ENCODE data around the gene PYY. TPM values are rescaled to one million over a fixed set of nuclear protein-coding genes. Genes with fewer than 3 reads are reported as not detected.

The PYY gene
- total and polyA plus RNA-seq, 4 donors, result 0.05 to 0.25 TPM; not detected in 2

DNA sequence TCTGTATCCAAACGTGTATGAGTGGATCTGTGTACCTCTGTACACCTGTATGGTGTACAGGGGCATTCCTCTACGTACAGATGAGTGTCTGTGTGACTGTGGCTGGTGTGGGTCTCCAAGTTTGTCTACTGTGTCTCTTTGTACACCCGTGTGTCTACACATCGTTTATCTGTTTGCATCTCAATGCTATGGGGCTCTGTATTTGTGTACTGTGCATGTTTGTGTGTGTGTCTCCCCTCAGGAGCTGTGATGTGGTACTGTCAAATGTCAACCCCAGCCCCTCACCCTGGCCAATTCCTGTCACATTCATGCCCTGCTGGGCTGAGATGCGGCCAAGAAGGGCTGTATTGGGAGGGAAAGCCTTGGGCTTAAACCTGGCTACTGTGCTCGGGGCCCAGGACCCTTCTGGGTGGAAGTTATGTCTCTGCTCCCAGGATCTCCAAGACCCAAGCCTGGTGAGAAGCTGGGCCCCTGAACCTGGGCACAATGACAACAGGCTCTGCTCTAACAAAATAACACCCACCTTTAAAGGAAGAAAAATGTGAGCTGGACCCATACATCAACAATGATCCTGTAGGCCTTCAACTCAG is 47.2 kb upstream of the PYY start:
- TF ChIP-seq, protein P1, sequence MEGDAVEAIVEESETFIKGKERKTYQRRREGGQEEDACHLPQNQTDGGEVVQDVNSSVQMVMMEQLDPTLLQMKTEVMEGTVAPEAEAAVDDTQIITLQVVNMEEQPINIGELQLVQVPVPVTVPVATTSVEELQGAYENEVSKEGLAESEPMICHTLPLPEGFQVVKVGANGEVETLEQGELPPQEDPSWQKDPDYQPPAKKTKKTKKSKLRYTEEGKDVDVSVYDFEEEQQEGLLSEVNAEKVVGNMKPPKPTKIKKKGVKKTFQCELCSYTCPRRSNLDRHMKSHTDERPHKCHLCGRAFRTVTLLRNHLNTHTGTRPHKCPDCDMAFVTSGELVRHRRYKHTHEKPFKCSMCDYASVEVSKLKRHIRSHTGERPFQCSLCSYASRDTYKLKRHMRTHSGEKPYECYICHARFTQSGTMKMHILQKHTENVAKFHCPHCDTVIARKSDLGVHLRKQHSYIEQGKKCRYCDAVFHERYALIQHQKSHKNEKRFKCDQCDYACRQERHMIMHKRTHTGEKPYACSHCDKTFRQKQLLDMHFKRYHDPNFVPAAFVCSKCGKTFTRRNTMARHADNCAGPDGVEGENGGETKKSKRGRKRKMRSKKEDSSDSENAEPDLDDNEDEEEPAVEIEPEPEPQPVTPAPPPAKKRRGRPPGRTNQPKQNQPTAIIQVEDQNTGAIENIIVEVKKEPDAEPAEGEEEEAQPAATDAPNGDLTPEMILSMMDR (IDR thresholded peaks at IDR 0.05; ENCODE audit: control extremely low read depth, extremely low read depth), result no peak
- WGBS, 2 donors, result 84 to 85% methylated on average over 6 of the region's 6 CpGs
- no peak for ATAC-seq (ENCODE audit: insufficient read depth, low FRiP score)

DNA sequence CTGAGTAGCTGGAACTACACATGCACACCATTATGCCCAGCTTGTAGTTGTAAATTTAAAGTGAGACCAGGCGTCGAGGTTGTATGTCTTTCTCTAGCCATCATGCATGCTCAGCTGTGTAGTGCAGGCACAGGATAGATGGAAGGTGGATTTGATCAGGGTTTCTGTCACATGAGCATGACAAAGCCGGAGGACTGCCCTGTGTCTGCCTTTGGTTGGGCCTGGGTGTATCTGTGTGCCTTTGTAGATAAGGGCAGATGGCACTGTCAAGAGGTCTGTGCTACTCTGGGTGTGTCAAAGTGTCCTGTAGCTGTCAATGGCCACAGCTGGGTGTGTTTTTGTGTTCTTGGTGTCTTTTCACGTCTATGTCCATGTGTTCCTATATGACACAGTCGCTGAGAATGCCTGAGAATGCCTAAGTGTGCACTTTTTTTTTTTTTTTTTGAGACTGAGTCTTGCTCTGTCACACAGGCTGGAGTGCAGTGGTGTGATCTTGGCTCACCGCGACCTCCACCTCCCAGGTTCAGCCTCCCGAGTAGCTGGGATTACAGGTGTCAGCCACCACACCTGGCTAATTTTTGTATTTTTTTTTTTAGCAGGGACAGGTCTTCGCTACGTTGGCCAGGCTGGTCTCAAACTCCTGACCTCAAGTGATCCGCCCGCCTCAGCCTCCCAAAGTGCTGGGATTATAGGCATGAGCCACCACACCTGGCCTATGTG is 46.6 kb upstream of the PYY start:
- H3K9me3 ChIP-seq (ENCODE audit: control insufficient read depth in 4 of 4, insufficient read depth in 3 of 4, low read length in 3 of 4), result no peaks in the 10 kb centered on the region
- no peak for ATAC-seq (ENCODE audit: insufficient read depth, low FRiP score)
- H3K27me3 ChIP-seq (ENCODE audit: control insufficient read depth in 3 of 3, insufficient read depth in 3 of 3, low read length in 2 of 3), result peaks cover 0 to 30% (median 21%) of the 10 kb centered on the region in 3 donors
- no peak overlapping the region for H3K9ac ChIP-seq (ENCODE audit: insufficient read depth in 1 of 2, low read length in 2 of 2)
- WGBS, 2 donors, result 92 to 93% methylated on average over 12 of the region's 12 CpGs
- no peak overlapping the region for H3K27ac ChIP-seq (ENCODE audit: low read depth in 1 of 2, low read length in 1 of 2)
- no peak for DNase-seq
- no peaks in the 10 kb centered on the region for H3K36me3 ChIP-seq (ENCODE audit: control insufficient read depth in 4 of 4, insufficient read depth in 4 of 4, low read length in 4 of 4)
- no peak overlapping the region for H3K4me3 ChIP-seq
- H3K4me1 ChIP-seq (ENCODE audit: control insufficient read depth in 5 of 5, insufficient read depth in 5 of 5, low read length in 5 of 5), result peaks cover 0 to 9% (median 0%) of the 10 kb centered on the region in 5 donors
- TF ChIP-seq, protein P1 (IDR thresholded peaks at IDR 0.05; ENCODE audit: control extremely low read depth, extremely low read depth), result no peak

More for the DNA sequence above, 47.2 kb upstream of the PYY start:
- no peaks in the 10 kb centered on the region for H3K36me3 ChIP-seq (ENCODE audit: control insufficient read depth in 4 of 4, insufficient read depth in 4 of 4, low read length in 4 of 4)
- DNase-seq, result no peak
- peaks cover 0 to 32% (median 28%) of the 10 kb centered on the region in 3 donors for H3K27me3 ChIP-seq (ENCODE audit: control insufficient read depth in 3 of 3, insufficient read depth in 3 of 3, low read length in 2 of 3)
- peaks cover 0 to 12% (median 5%) of the 10 kb centered on the region in 5 donors for H3K4me1 ChIP-seq (ENCODE audit: control insufficient read depth in 5 of 5, insufficient read depth in 5 of 5, low read length in 5 of 5)
- H3K9ac ChIP-seq (ENCODE audit: insufficient read depth in 1 of 2, low read length in 2 of 2), result no peak overlapping the region
- H3K27ac ChIP-seq (ENCODE audit: low read depth in 1 of 2, low read length in 1 of 2), result no peak overlapping the region
- no peaks in the 10 kb centered on the region for H3K9me3 ChIP-seq (ENCODE audit: control insufficient read depth in 4 of 4, insufficient read depth in 3 of 4, low read length in 3 of 4)
- H3K4me3 ChIP-seq, result no peak overlapping the region

DNA sequence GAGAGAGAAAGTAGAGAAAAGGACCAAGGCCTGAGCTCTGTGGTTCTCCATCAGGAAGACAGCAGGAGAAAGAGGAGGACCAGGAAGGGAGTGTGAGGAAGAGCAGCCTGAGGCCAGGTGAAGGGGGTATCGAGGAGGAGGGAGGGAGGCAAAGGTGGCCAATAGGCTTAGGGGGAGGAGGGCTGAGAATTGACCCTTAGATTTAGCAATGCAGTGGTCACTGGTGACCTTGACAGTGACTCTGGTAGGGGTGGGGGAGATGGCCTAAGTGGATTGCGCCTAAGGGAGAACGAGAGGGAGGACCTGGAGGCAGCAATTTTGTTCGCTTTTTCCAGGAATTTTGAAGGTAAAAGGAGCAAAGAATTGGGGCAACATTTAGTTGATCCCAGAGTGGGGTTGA is 45.3 kb upstream of the PYY start:
- ATAC-seq (ENCODE audit: insufficient read depth, low FRiP score) (no peak), DNase-seq (no peak)
- TF ChIP-seq, protein P1 (IDR thresholded peaks at IDR 0.05; ENCODE audit: control extremely low read depth, extremely low read depth), result no peak
- peaks cover 0 to 3% (median 0%) of the 10 kb centered on the region in 4 donors for H3K9me3 ChIP-seq (ENCODE audit: control insufficient read depth in 4 of 4, insufficient read depth in 3 of 4, low read length in 3 of 4)
- WGBS, 2 donors, result 85 to 91% methylated on average over 4 of the region's 4 CpGs
- no peaks in the 10 kb centered on the region for H3K36me3 ChIP-seq (ENCODE audit: control insufficient read depth in 4 of 4, insufficient read depth in 4 of 4, low read length in 4 of 4)
- H3K27me3 ChIP-seq (ENCODE audit: control insufficient read depth in 3 of 3, insufficient read depth in 3 of 3, low read length in 2 of 3), result peaks cover 0 to 28% (median 16%) of the 10 kb centered on the region in 3 donors
- H3K27ac ChIP-seq (ENCODE audit: low read depth in 1 of 2, low read length in 1 of 2), result no peak overlapping the region
- peaks cover 0 to 5% (median 0%) of the 10 kb centered on the region in 5 donors for H3K4me1 ChIP-seq (ENCODE audit: control insufficient read depth in 5 of 5, insufficient read depth in 5 of 5, low read length in 5 of 5)
- H3K4me3 ChIP-seq, result no peak overlapping the region
- H3K9ac ChIP-seq (ENCODE audit: insufficient read depth in 1 of 2, low read length in 2 of 2), result no peak overlapping the region

Measured in lung (tissue), 12 donors.